ENCODE results near the gene TBC1D21.

Gene TBC1D21

GRCh38 chr15:73900095-73900712 is 26.8 kb downstream of the TBC1D21 start:
- no peak for TF ChIP-seq FOXA1 (IDR thresholded peaks at IDR 0.05)
- no peak for TF ChIP-seq SP1 (IDR thresholded peaks at IDR 0.05)
- no peak for TF ChIP-seq BHLHE40 (IDR thresholded peaks at IDR 0.05; ENCODE audit: borderline replicate concordance)
- no peak for TF ChIP-seq ZNF384 (IDR thresholded peaks at IDR 0.05)
- no peak for TF ChIP-seq TARDBP (IDR thresholded peaks at IDR 0.05)
- TF ChIP-seq ELF4 (IDR thresholded peaks at IDR 0.05), result no peak
- no peak for TF ChIP-seq PKNOX1 (IDR thresholded peaks at IDR 0.05)
- no peak for TF ChIP-seq CTBP1 (IDR thresholded peaks at IDR 0.05; ENCODE audit: borderline replicate concordance)
- no peak for TF ChIP-seq L3MBTL2 (conservative IDR thresholded peaks at IDR 0.05)
- TF ChIP-seq LEF1 (IDR thresholded peaks at IDR 0.05; ENCODE audit: borderline replicate concordance), result no peak
- no peak for TF ChIP-seq ARNT (IDR thresholded peaks at IDR 0.05)
- no peak for TF ChIP-seq FOXK2 (IDR thresholded peaks at IDR 0.05)
- no peak for TF ChIP-seq FOXM1 (IDR thresholded peaks at IDR 0.05; ENCODE audit: borderline replicate concordance)
- ChIA-PET CTCF (no interaction called here), POLR2A (no interaction called here)
- no peak for DNase-seq (ENCODE audit: extremely low spot score)

- TF ChIP-seq PKNOX1 (IDR thresholded peaks at IDR 0.05), result no peak
- TF ChIP-seq FOXK2 (IDR thresholded peaks at IDR 0.05), result no peak
- no peak for TF ChIP-seq ZNF384 (IDR thresholded peaks at IDR 0.05)
- no peak for TF ChIP-seq NFRKB (IDR thresholded peaks at IDR 0.05)
- TF ChIP-seq L3MBTL2 (conservative IDR thresholded peaks at IDR 0.05), result no peak
- ChIA-PET CTCF (no interaction called here), POLR2A (no interaction called here)
- no peak for DNase-seq (ENCODE audit: extremely low spot score)
Observed at GRCh38 chr15:73901126-73901810, 27.9 kb downstream of the TBC1D21 start.

GRCh38 chr15:73902121-73903020 is 29.0 kb downstream of the TBC1D21 start:
- TF ChIP-seq FOXK2 (IDR thresholded peaks at IDR 0.05) (no peak), HDGF (IDR thresholded peaks at IDR 0.05; ENCODE audit: borderline replicate concordance) (no peak), L3MBTL2 (conservative IDR thresholded peaks at IDR 0.05) (no peak), TARDBP (IDR thresholded peaks at IDR 0.05) (no peak), PKNOX1 (IDR thresholded peaks at IDR 0.05) (no peak), FOXA1 (IDR thresholded peaks at IDR 0.05) (no peak)
- no peak for DNase-seq (ENCODE audit: extremely low spot score)
- CTCF ChIA-PET, result no interaction called here
- POLR2A ChIA-PET, result no interaction called here

- CTCF ChIA-PET, result no interaction called here
Observed at GRCh38 chr15:73904026-73904815, 30.9 kb downstream of the TBC1D21 start.

GRCh38 chr15:73905225-73905827 is 32.0 kb downstream of the TBC1D21 start:
- POLR2A ChIA-PET, result interaction anchor here (1.6 kb wide), 1 partner anchor 29 kb away, joined by 3 read pairs; no protein-coding TSS in a partner anchor
- TF ChIP-seq SP1 (IDR thresholded peaks at IDR 0.05) (no peak), FOXA1 (IDR thresholded peaks at IDR 0.05) (no peak), NFRKB (IDR thresholded peaks at IDR 0.05) (no peak), FOXK2 (IDR thresholded peaks at IDR 0.05) (no peak), TARDBP (IDR thresholded peaks at IDR 0.05) (no peak), CTBP1 (IDR thresholded peaks at IDR 0.05; ENCODE audit: borderline replicate concordance) (no peak)
- DNase-seq (ENCODE audit: extremely low spot score), result no peak
- CTCF ChIA-PET, result no interaction called here

More at GRCh38 chr15:73904026-73904815, 30.9 kb downstream of the TBC1D21 start:
- POLR2A ChIA-PET, result no interaction called here
- TF ChIP-seq PKNOX1 (IDR thresholded peaks at IDR 0.05) (no peak), SUZ12 (IDR thresholded peaks at IDR 0.05) (no peak), NFRKB (IDR thresholded peaks at IDR 0.05) (no peak)
- DNase-seq (ENCODE audit: extremely low spot score), result no peak

Data from HEK293T (cell line).